ENCODE results near the gene PRDM8. TPM values are rescaled to one million over a fixed set of nuclear protein-coding genes. Genes with fewer than 3 reads are reported as not detected.

PRDM8 gene
- total RNA-seq, 1 experiment from 2014 or later, result 0.09 TPM

DNA sequence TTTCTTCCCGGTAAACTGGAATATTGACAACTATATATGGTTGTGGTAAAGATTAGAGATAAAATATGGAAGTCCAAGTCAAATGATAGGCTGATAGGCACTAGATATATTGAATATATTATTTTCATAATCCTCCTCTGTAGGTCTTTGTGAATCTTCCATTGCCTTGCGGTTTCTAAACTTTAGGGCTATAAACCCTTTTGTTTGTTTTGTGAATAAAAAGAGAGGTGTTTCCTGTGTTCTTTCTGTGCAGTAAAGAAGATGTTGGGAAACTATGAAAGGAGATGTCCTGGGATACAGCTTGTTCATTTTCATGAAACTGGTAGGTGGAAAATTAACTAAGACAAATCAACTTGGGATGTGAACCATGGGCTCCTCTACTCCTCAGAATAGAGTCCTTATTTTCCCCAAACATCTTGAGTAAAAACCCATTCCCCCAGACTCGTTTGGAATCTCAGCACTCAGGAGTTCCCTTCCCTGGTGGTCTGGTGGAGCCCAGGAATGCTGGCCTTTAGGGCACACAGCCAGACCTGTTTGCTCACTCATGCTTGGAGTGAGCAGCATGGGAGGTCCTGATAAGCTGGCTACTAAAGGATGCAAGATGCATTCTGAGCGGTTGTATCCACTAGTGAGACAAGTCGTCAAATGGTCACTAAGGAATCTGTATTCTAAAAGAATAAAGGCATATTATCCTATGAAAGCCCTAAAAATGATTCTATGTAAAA, 22.2 kb downstream of the PRDM8 start:
- Histone ChIP-seq H3K9me3 (ENCODE audit: low read depth, low read length, poor library complexity, severe bottlenecking) (no peaks in the 10 kb centered on the region), H3K27ac (ENCODE audit: low read depth, low read length, poor library complexity, severe bottlenecking) (no peak overlapping the region), H3K27me3 (replicated peaks; ENCODE audit: insufficient read depth, low read depth, low read length, poor library complexity) (peaks cover 22% of the 10 kb centered on the region), H3K4me3 (ENCODE audit: low read depth, low read length, poor library complexity, severe bottlenecking) (no peak overlapping the region), H3K4me1 (ENCODE audit: insufficient read depth, low read length, poor library complexity, severe bottlenecking) (no peaks in the 10 kb centered on the region), H3K36me3 (ENCODE audit: insufficient read depth, low read length, poor library complexity, severe bottlenecking) (no peaks in the 10 kb centered on the region)
- ChIA-PET CTCF (interaction anchor here (0.6 kb wide), 1 partner anchor 143 kb away, joined by 3 read pairs; no protein-coding TSS in a partner anchor), POLR2A (ENCODE audit: low non-redundant PET) (no interaction called here)
- DNase-seq (ENCODE audit: low spot score), result no peak
- no TSS peak for BruUV-seq (replicated peaks)
- TF ChIP-seq, protein P1, sequence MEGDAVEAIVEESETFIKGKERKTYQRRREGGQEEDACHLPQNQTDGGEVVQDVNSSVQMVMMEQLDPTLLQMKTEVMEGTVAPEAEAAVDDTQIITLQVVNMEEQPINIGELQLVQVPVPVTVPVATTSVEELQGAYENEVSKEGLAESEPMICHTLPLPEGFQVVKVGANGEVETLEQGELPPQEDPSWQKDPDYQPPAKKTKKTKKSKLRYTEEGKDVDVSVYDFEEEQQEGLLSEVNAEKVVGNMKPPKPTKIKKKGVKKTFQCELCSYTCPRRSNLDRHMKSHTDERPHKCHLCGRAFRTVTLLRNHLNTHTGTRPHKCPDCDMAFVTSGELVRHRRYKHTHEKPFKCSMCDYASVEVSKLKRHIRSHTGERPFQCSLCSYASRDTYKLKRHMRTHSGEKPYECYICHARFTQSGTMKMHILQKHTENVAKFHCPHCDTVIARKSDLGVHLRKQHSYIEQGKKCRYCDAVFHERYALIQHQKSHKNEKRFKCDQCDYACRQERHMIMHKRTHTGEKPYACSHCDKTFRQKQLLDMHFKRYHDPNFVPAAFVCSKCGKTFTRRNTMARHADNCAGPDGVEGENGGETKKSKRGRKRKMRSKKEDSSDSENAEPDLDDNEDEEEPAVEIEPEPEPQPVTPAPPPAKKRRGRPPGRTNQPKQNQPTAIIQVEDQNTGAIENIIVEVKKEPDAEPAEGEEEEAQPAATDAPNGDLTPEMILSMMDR (conservative IDR thresholded peaks at IDR 0.05; ENCODE audit: low read depth, low read length), result no peak
- TF ChIP-seq EZH2 (IDR thresholded peaks at IDR 0.05; ENCODE audit: borderline replicate concordance, low read depth, low read length, poor library complexity, severe bottlenecking), result no peak
- intact Hi-C loops (cut with micrococcal nuclease; ENCODE audit: unreplicated experiment), result loop anchor here (5.0 kb wide), 2 partner anchors 1177 to 1267 kb away; no protein-coding TSS in a partner anchor

DNA sequence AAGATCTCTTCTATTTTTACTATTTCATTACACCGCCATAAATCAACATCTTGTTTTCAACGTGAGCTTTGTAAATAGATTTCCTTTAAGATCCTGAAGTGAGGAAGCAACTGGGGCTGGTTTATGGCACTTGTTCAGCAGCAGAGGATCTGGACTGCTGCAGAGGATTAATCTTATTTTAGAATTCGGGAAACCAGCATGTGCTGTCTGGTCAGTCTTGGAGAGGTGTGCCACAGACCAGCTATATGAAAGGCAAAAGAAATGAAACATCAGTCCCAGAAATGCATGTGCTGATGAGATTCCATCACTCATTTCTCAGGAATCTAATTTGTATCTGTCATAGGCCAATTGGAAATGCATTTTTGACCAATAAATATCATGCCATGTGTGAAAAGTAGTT, 23.4 kb downstream of the PRDM8 start:
- H3K27me3 ChIP-seq (replicated peaks; ENCODE audit: insufficient read depth, low read depth, low read length, poor library complexity), result peaks cover 24% of the 10 kb centered on the region
- intact Hi-C loops (cut with micrococcal nuclease; ENCODE audit: unreplicated experiment), result no loop called here
- POLR2A ChIA-PET (ENCODE audit: low non-redundant PET), result no interaction called here
- H3K4me1 ChIP-seq (ENCODE audit: insufficient read depth, low read length, poor library complexity, severe bottlenecking), result no peaks in the 10 kb centered on the region
- TF ChIP-seq, protein P1 (conservative IDR thresholded peaks at IDR 0.05; ENCODE audit: low read depth, low read length), result no peak
- no peak for TF ChIP-seq EZH2 (IDR thresholded peaks at IDR 0.05; ENCODE audit: borderline replicate concordance, low read depth, low read length, poor library complexity, severe bottlenecking)
- no peaks in the 10 kb centered on the region for H3K9me3 ChIP-seq (ENCODE audit: low read depth, low read length, poor library complexity, severe bottlenecking)
- DNase-seq (ENCODE audit: low spot score), result no peak
- H3K27ac ChIP-seq (ENCODE audit: low read depth, low read length, poor library complexity, severe bottlenecking), result no peak overlapping the region
- H3K36me3 ChIP-seq (ENCODE audit: insufficient read depth, low read length, poor library complexity, severe bottlenecking), result no peaks in the 10 kb centered on the region
- CTCF ChIA-PET, result no interaction called here
- no peak overlapping the region for H3K4me3 ChIP-seq (ENCODE audit: low read depth, low read length, poor library complexity, severe bottlenecking)
- BruUV-seq (replicated peaks), result no TSS peak

DNA sequence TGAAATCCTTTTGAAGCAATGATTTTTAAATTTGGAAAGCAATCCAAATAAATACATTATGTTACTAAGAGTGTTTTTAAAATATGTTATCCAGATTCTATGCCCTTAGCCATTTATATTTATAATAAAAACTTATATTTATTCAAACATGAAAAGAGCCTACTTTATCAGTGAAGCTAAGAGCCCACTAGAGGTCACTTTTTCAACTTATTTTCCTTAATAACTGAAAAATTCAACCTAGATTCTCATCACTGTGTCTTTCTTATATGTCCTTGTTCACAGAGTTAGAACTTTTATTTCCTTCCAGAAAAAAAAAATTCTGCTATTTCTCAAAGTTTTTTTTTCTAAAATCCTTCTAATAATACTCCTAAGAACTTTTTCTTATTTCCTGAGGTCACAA, 23.9 kb downstream of the PRDM8 start:
- H3K36me3 ChIP-seq (ENCODE audit: insufficient read depth, low read length, poor library complexity, severe bottlenecking), result no peaks in the 10 kb centered on the region
- H3K27ac ChIP-seq (ENCODE audit: low read depth, low read length, poor library complexity, severe bottlenecking), result no peak overlapping the region
- BruUV-seq (replicated peaks), result no TSS peak
- intact Hi-C loops (cut with micrococcal nuclease; ENCODE audit: unreplicated experiment), result no loop called here
- TF ChIP-seq, protein P1 (conservative IDR thresholded peaks at IDR 0.05; ENCODE audit: low read depth, low read length), result no peak; the same call in 1 of the 2 replicates
- TF ChIP-seq EZH2 (IDR thresholded peaks at IDR 0.05; ENCODE audit: borderline replicate concordance, low read depth, low read length, poor library complexity, severe bottlenecking), result no peak
- DNase-seq (ENCODE audit: low spot score), result no peak
- H3K4me3 ChIP-seq (ENCODE audit: low read depth, low read length, poor library complexity, severe bottlenecking), result no peak overlapping the region
- peaks cover 25% of the 10 kb centered on the region for H3K27me3 ChIP-seq (replicated peaks; ENCODE audit: insufficient read depth, low read depth, low read length, poor library complexity)
- no peaks in the 10 kb centered on the region for H3K9me3 ChIP-seq (ENCODE audit: low read depth, low read length, poor library complexity, severe bottlenecking)
- ChIA-PET POLR2A (ENCODE audit: low non-redundant PET) (no interaction called here), CTCF (interaction anchor here (0.6 kb wide), 1 partner anchor 9 kb away, joined by 3 read pairs; no protein-coding TSS in a partner anchor)
- H3K4me1 ChIP-seq (ENCODE audit: insufficient read depth, low read length, poor library complexity, severe bottlenecking), result no peaks in the 10 kb centered on the region

All from A673 (cell line).